IPS DF 6.9 (cell line): ENCODE measurements around the gene SLC25A40.

ENCODE experiments used
- DNase-seq: peaks from one replicate; pipeline ENCODE4 v3.0.0-alpha.2; 2013; ENCODE audit warnings: low read depth, low spot score
- H3K27ac ChIP-seq: one replicate; pipeline ENCODE4 v1.5.1; 2013; ENCODE audit warnings: low read length, control low read depth
- H3K27me3 ChIP-seq: 2 replicates; pipeline ENCODE4 v1.6.1; 2013; ENCODE audit warnings: mild to moderate bottlenecking, low read length; ENCODE audit not compliant: control insufficient read depth, insufficient read depth
- H3K36me3 ChIP-seq: 2 replicates; pipeline ENCODE4 v1.6.1; 2013; ENCODE audit warnings: low read length; ENCODE audit not compliant: control insufficient read depth, insufficient read depth
- H3K4me1 ChIP-seq: 2 replicates; pipeline ENCODE4 v1.6.1; 2013; ENCODE audit warnings: low read length; ENCODE audit not compliant: control insufficient read depth, insufficient read depth
- H3K4me3 ChIP-seq: 2 replicates; pipeline ENCODE4 v1.5.1; 2013; ENCODE audit warnings: mild to moderate bottlenecking, low read length
- H3K9me3 ChIP-seq: 2 replicates; pipeline ENCODE4 v1.6.1; 2013; ENCODE audit warnings: low read length, inconsistent platforms; ENCODE audit not compliant: control insufficient read depth, insufficient read depth

Gene SLC25A40

DNA sequence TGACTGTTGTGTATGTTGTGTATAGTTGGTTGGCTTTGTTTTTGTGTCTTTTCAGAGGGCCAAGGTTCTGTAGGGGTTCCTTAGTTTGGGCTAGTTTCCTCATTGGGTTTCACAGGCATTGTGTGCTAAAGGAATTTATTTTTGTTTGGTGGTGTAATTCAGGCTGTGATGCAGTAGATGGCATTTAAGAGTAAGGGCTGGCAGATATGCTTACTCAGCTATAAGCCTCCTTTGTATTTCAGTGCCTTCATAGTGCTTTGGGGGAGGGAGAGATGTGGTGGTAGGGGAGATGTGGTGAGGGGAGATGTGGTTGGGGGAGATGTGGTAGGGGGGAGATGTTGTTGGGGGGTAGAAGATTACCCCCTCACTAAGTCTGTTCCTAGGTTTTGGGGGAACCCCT lies 91.7 kb downstream of the SLC25A40 start:
- no peaks in the 10 kb centered on the region for H3K4me1 ChIP-seq
- H3K27ac ChIP-seq = no peak overlapping the region
- no peak overlapping the region for H3K4me3 ChIP-seq
- H3K36me3 ChIP-seq = no peaks in the 10 kb centered on the region
- no peak for DNase-seq
- H3K9me3 ChIP-seq = no peaks in the 10 kb centered on the region
- no peaks in the 10 kb centered on the region for H3K27me3 ChIP-seq
